IMR-90 (cell line): ENCODE data around the gene HS6ST2. TPM values are rescaled to one million over a fixed set of nuclear protein-coding genes. Genes with fewer than 3 reads are reported as not detected.

Experiments
- ATAC-seq: fragments of 200-7000 bp; cut with Tn5 transposase; 2 replicates; pipeline ENCODE4 v1.9.1; 2020; ENCODE audit warnings: low read depth, mild to moderate bottlenecking, moderate library complexity
- BruUV-seq: library from RNA; stranded (reverse); fragments of 400-500 nt; replicated peaks from 2 replicates; lab custom pipeline; 2021; lab: Mats Ljungman, UMichigan
- CTCF ChIA-PET: fragments of 300-600 bp; formaldehyde crosslinking; extraction: SDS; loops from one replicate; lab custom pipeline; 2021; ENCODE audit warnings: antibody characterized with exemption; lab: Yijun Ruan, JAX
- POLR2A ChIA-PET: fragments of 300-600 bp; sonication (Branson Sonifier 250); formaldehyde crosslinking; loops from one replicate; lab custom pipeline; 2022; ENCODE audit warnings: antibody characterized with exemption; ENCODE audit not compliant: unreplicated experiment; lab: Charles Lee
- DNase-seq: peaks from one replicate; pipeline ENCODE4 v3.0.0; 2013
- H2AFZ ChIP-seq: replicated peaks from 2 replicates; pipeline ENCODE3; 2013; ENCODE audit warnings: low read length, mild to moderate bottlenecking; ENCODE audit not compliant: poor library complexity
- H2AK5ac ChIP-seq: 2 replicates; pipeline ENCODE4 v1.6.1; 2013; ENCODE audit warnings: low read depth, low read length, inconsistent platforms
- H2AK9ac ChIP-seq: replicated peaks from 2 replicates; pipeline ENCODE3; 2013; ENCODE audit warnings: mild to moderate bottlenecking, low read depth, low read length, moderate library complexity; ENCODE audit not compliant: poor library complexity
- H2BK120ac ChIP-seq: 2 replicates; pipeline ENCODE4 v1.6.1; 2013; ENCODE audit warnings: low read depth, low read length, inconsistent platforms
- H2BK15ac ChIP-seq: 3 replicates; pipeline ENCODE4 v1.6.1; 2013; ENCODE audit warnings: low read depth, low read length, inconsistent platforms
- H2BK20ac ChIP-seq: 2 replicates; pipeline ENCODE4 v1.6.1; 2013; ENCODE audit warnings: low read depth, mild to moderate bottlenecking, inconsistent platforms, low read length, moderate library complexity
- H2BK5ac ChIP-seq: 2 replicates; pipeline ENCODE4 v1.6.1; 2013; ENCODE audit warnings: mild to moderate bottlenecking, low read depth, low read length, inconsistent platforms; ENCODE audit not compliant: poor library complexity, severe bottlenecking
- H3K14ac ChIP-seq: replicated peaks from 2 replicates; pipeline ENCODE4 v1.6.1; 2013; ENCODE audit warnings: low read depth, low read length, inconsistent platforms
- H3K18ac ChIP-seq: 2 replicates; pipeline ENCODE4 v1.6.1; 2013; ENCODE audit warnings: low read depth, low read length, control low read depth
- H3K23ac ChIP-seq: 2 replicates; pipeline ENCODE4 v1.6.1; 2013; ENCODE audit warnings: low read depth, low read length, inconsistent platforms
- H3K27ac ChIP-seq: 2 replicates; pipeline ENCODE4 v1.5.1; 2013; ENCODE audit warnings: mild to moderate bottlenecking, control low read depth, low read length; ENCODE audit not compliant: insufficient read depth
- H3K27me3 ChIP-seq: 2 replicates; pipeline ENCODE4 v1.6.1; 2013; ENCODE audit warnings: low read length; ENCODE audit not compliant: control insufficient read depth, insufficient read depth
- H3K36me3 ChIP-seq: 2 replicates; pipeline ENCODE4 v1.6.1; 2013; ENCODE audit warnings: low read length, mixed read lengths; ENCODE audit not compliant: control insufficient read depth, insufficient read depth
- H3K4ac ChIP-seq: 2 replicates; pipeline ENCODE4 v1.6.1; 2013; ENCODE audit warnings: low read depth, low read length, inconsistent platforms
- H3K4me1 ChIP-seq: 2 replicates; pipeline ENCODE4 v1.6.1; 2013; ENCODE audit warnings: low read length, mixed read lengths; ENCODE audit not compliant: control insufficient read depth, insufficient read depth
- H3K4me2 ChIP-seq: 2 replicates; pipeline ENCODE4 v1.6.1; 2013; ENCODE audit warnings: low read depth, mild to moderate bottlenecking, control low read depth, low read length, moderate library complexity
- H3K4me3 ChIP-seq: 2 replicates; pipeline ENCODE4 v1.5.1; 2013; ENCODE audit warnings: low read depth, mild to moderate bottlenecking, control low read depth, low read length, moderate library complexity; ENCODE audit not compliant: insufficient read depth
- H3K56ac ChIP-seq: 2 replicates; pipeline ENCODE4 v1.6.1; 2013; ENCODE audit warnings: low read length, inconsistent platforms; ENCODE audit not compliant: insufficient read depth; ENCODE audit errors: extremely low read depth
- H3K79me1 ChIP-seq, 2 experiments: 2 replicates each; pipeline ENCODE4 v1.6.1; 2013; ENCODE audit warnings: low read length in 2 of 2, inconsistent platforms in 1 of 2, low read depth in 1 of 2
- H3K9ac ChIP-seq: 2 replicates; pipeline ENCODE4 v1.6.1; 2013; ENCODE audit warnings: low read depth, low read length, control low read depth
- H3K9me1 ChIP-seq: 2 replicates; pipeline ENCODE4 v1.6.1; 2013; ENCODE audit warnings: low read length, inconsistent platforms; ENCODE audit not compliant: insufficient read depth
- H3K9me3 ChIP-seq: 2 replicates; pipeline ENCODE4 v1.6.1; 2013; ENCODE audit warnings: low read length; ENCODE audit not compliant: control insufficient read depth, insufficient read depth
- H4K20me1 ChIP-seq: 2 replicates; pipeline ENCODE4 v1.6.1; 2013; ENCODE audit warnings: low read length, inconsistent platforms; ENCODE audit not compliant: insufficient read depth
- H4K5ac ChIP-seq: 2 replicates; pipeline ENCODE4 v1.6.1; 2013; ENCODE audit warnings: mild to moderate bottlenecking, low read depth, low read length, control low read depth
- H4K8ac ChIP-seq, 2 experiments: 2 replicates each; pipeline ENCODE4 v1.6.1; 2013; ENCODE audit warnings: low read depth in 2 of 2, low read length in 2 of 2, control low read depth in 1 of 2, inconsistent platforms in 1 of 2
- H4K91ac ChIP-seq: 2 replicates; pipeline ENCODE4 v1.6.1; 2013; ENCODE audit warnings: low read depth, low read length, inconsistent platforms; ENCODE audit not compliant: insufficient read depth
- BHLHE40 ChIP-seq: fragments of 150-350 bp; IDR thresholded peaks from 2 replicates; pipeline ENCODE4 v1.6.1; 2016; ENCODE audit warnings: mild to moderate bottlenecking, low read depth, low read length
- CEBPB ChIP-seq: IDR thresholded peaks from 2 replicates; pipeline ENCODE4 v1.6.1; 2012; ENCODE audit warnings: low read depth, low read length, improper control_type of control experiment
- CHD1 ChIP-seq: IDR thresholded peaks from 2 replicates; pipeline ENCODE4 v1.6.1; 2012; ENCODE audit warnings: low read depth, low read length, improper control_type of control experiment
- ELK1 ChIP-seq: fragments of 150-350 bp; IDR thresholded peaks from 2 replicates; pipeline ENCODE4 v1.6.1; 2016; ENCODE audit warnings: low read depth, mild to moderate bottlenecking, low read length, moderate library complexity, borderline replicate concordance
- FOS ChIP-seq: fragments of 150-350 bp; IDR thresholded peaks from 2 replicates; pipeline ENCODE4 v1.6.1; 2016; ENCODE audit warnings: low read depth, low read length
- NFE2L2 ChIP-seq: fragments of 150-350 bp; IDR thresholded peaks from 2 replicates; pipeline ENCODE4 v1.6.1; 2016; ENCODE audit warnings: low read depth, mild to moderate bottlenecking, low read length
- RCOR1 ChIP-seq: IDR thresholded peaks from 2 replicates; pipeline ENCODE4 v1.6.1; 2012; ENCODE audit warnings: mild to moderate bottlenecking, low read length, improper control_type of control experiment; ENCODE audit not compliant: insufficient replicate concordance
- RFX5 ChIP-seq: IDR thresholded peaks from 2 replicates; pipeline ENCODE4 v1.8.0; 2012; ENCODE audit warnings: low read depth, mild to moderate bottlenecking, low read length, moderate library complexity
- SMC3 ChIP-seq: fragments of 150-350 bp; IDR thresholded peaks from 2 replicates; pipeline ENCODE4 v1.6.1; 2016; ENCODE audit warnings: low read depth, mild to moderate bottlenecking, antibody characterized with exemption, low read length, moderate library complexity
- USF2 ChIP-seq: fragments of 150-350 bp; IDR thresholded peaks from 2 replicates; pipeline ENCODE4 v1.6.1; 2017; ENCODE audit warnings: mild to moderate bottlenecking, antibody characterized with exemption, low read length, low read depth
- WGBS, 2 experiments: methylation state at CpG; one replicate each; pipeline versions ENCODE4 v1.1.5 to v1.1.7; 2013; ENCODE audit warnings: missing lambda C conversion rate in 2 of 2; ENCODE audit not compliant: insufficient read length in 1 of 2; ENCODE audit errors: extremely low coverage in 2 of 2; 5-methylcytosine and 5-hydroxymethylcytosine counted together
- dilution Hi-C: fragments of 300-500 bp; cut with HindIII; formaldehyde crosslinking; loops from one replicate; pipeline ENCODE4 v1.14.3; 2018; ENCODE audit warnings: low sequenced_read_pairs; ENCODE audit not compliant: unreplicated experiment
- in situ Hi-C: fragments of 300-500 bp; cut with MboI; formaldehyde crosslinking; loops from 3 replicates; pipeline ENCODE4 v1.14.3; 2019; ENCODE audit warnings: low sequenced_read_pairs, inconsistent platforms, mixed read lengths
- intact Hi-C: fragments of 100-400 bp; cut with micrococcal nuclease; formaldehyde crosslinking; loops from 2 replicates; pipeline ENCODE4 v1.10.0; 2022
- polyA plus RNA-seq, 3 experiments: library from polyadenylated mRNA; depleted of rRNA; stranded (reverse); fragments of >200 nt; gene quantifications; 2 replicates each; pipeline ENCODE4 v1.2.3, GENCODE V29; 2012; ENCODE audit warnings: low replicate concordance in 1 of 3
- total RNA-seq: library from RNA; depleted of rRNA; stranded (reverse); fragments of >200 nt; gene quantifications from 2 replicates; pipeline ENCODE4 v1.2.3, GENCODE V29; 2012
- TF ChIP-seq, protein P1 (sequence below): conservative IDR thresholded peaks from 2 replicates; pipeline ENCODE4 v1.5.1; 2012; ENCODE audit warnings: mild to moderate bottlenecking, low read depth, low read length, improper control_type of control experiment

Gene HS6ST2
- total and polyA plus RNA-seq, 2 of the 4 experiments (the other 2 are of a cell fraction), result not detected

DNA sequence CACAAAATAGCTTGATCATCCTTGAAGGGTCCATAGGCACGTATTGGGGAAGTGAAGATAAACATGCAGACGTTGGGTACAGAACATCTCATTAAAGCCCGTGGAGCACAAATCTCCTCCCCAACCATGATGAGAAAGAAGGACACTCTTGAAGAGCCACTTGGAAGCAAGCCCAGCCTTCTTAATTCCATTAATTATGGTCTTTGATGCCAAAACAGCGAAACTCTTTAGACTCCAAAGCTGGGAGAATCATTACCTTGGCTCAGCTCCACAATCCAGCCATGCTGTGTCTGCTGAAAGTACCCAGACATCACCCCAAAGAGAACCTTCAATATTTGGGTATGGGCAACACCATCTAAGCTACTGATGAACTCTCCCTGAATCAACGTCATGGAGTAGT is 300.6 kb downstream of the HS6ST2 start:
- Histone ChIP-seq H2AK9ac (no peak overlapping the region), H2BK5ac (no peak overlapping the region), H3K23ac (no peak overlapping the region), H4K20me1 (no peaks in the 10 kb centered on the region), H3K4me1 (no peaks in the 10 kb centered on the region), H4K91ac (no peak overlapping the region), H3K9ac (no peak overlapping the region), H4K5ac (no peak overlapping the region), H3K18ac (no peak overlapping the region), H4K8ac (no peak overlapping the region), H3K9me3 (no peaks in the 10 kb centered on the region), H3K14ac (no peak overlapping the region), H3K27me3 (peaks cover 3% of the 10 kb centered on the region; the same call in 1 of the 2 replicates), H2BK120ac (no peak overlapping the region), H2AFZ (no peak overlapping the region), H3K4me2 (no peak overlapping the region), H3K56ac (no peak overlapping the region), H3K79me1 (no peaks in the 10 kb centered on the region), H2AK5ac (no peak overlapping the region), H3K27ac (no peak overlapping the region), H3K4me3 (no peak overlapping the region), H3K9me1 (no peaks in the 10 kb centered on the region), H2BK15ac (no peak overlapping the region), H2BK20ac (no peak overlapping the region), H3K4ac (no peak overlapping the region), H3K36me3 (no peaks in the 10 kb centered on the region)
- intact Hi-C loops, result no loop called here
- no peak for ATAC-seq
- DNase-seq, result no peak
- WGBS, 2 experiments, result no CpG with 5 or more reads among the region's 5 CpGs
- in situ Hi-C loops, result no loop called here
- POLR2A ChIA-PET, result no interaction called here
- CTCF ChIA-PET, result no interaction called here
- dilution Hi-C loops, result no loop called here
- TF ChIP-seq, protein P1, sequence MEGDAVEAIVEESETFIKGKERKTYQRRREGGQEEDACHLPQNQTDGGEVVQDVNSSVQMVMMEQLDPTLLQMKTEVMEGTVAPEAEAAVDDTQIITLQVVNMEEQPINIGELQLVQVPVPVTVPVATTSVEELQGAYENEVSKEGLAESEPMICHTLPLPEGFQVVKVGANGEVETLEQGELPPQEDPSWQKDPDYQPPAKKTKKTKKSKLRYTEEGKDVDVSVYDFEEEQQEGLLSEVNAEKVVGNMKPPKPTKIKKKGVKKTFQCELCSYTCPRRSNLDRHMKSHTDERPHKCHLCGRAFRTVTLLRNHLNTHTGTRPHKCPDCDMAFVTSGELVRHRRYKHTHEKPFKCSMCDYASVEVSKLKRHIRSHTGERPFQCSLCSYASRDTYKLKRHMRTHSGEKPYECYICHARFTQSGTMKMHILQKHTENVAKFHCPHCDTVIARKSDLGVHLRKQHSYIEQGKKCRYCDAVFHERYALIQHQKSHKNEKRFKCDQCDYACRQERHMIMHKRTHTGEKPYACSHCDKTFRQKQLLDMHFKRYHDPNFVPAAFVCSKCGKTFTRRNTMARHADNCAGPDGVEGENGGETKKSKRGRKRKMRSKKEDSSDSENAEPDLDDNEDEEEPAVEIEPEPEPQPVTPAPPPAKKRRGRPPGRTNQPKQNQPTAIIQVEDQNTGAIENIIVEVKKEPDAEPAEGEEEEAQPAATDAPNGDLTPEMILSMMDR, result no peak
- TF ChIP-seq BHLHE40 (no peak), RCOR1 (no peak), RFX5 (no peak), ELK1 (no peak), FOS (no peak), CHD1 (no peak), USF2 (no peak), NFE2L2 (no peak), SMC3 (no peak), CEBPB (no peak)
- BruUV-seq, result no TSS peak
